ENCODE data around the gene GPR39. TPM values are rescaled to one million over a fixed set of nuclear protein-coding genes. Genes with fewer than 3 reads are reported as not detected.
A peak's percentile ranks its signal among the peaks of the same experiment; 100 is the strongest.
"Not testable (repeated sequence)": the region's sequence is repeated elsewhere in the genome, so short reads cannot be mapped to it uniquely, and the experiment has no call there.

GPR39 gene
- polyA plus RNA-seq, 3 donors: 3.7 to 4.8 (median 4.0) TPM

DNA sequence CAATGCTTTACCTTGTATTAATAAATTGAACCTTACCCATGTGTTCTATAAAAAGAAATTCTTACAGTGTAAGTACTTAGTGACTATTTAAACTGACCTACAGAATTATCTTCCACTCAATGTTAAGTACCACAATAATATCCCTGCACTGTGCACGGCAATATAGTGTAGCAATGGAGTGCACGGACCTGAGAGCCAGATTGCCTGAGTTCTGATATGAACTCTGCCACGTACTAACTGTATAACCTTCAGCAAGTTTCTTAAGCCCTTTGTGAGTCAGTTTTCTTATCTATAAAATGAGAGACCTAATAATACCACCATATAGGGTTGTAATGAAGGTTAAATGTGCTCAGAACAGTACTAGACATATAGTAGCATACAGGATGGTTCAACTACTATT lies 66.2 kb downstream of the GPR39 start:
- DNase-seq (ENCODE audit: low read depth in 3 of 3, low spot score in 2 of 3): no peak

DNA sequence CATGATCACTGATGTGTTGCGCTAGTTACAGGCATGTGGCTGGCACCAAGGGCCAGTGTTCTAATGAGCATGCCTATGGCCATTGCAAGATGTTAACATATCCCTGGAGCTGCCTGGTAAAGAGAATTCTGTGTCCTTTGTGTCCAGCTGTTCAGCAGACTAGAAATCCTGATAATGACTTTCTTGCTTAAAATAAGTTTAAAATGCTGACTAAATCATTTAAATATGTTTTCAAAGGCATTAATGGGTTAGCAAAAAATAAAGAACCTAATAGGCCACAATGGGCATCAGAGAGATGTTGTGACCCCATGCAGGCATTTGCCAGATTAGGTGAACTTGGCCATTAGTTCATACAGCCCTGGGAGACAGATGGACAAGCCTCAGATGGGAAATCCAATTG lies 67.5 kb downstream of the GPR39 start:
- DNase-seq (ENCODE audit: low read depth in 3 of 3, low spot score in 2 of 3): no peak

DNA sequence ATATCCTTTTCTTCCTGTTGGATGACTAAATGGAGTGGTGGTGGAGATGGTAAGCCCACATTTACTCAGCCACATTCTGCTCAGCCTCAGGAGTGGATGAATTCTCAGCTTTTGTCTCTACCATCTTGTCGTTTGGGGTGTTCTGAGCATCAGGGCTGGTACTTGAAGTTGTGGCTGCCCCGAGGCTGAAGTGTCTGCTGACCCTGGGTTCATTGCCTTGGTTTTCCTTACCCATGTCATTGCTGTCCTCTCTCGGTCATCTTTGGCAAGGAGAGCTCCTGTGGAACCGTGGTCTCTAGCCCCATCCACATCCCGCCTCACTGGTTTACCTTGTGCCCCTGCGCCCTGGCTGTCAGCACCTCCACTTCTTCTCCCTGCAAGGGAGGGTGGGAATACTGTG lies 71.9 kb downstream of the GPR39 start:
- DNase-seq (ENCODE audit: low read depth in 3 of 3, low spot score in 2 of 3): no peak

DNA sequence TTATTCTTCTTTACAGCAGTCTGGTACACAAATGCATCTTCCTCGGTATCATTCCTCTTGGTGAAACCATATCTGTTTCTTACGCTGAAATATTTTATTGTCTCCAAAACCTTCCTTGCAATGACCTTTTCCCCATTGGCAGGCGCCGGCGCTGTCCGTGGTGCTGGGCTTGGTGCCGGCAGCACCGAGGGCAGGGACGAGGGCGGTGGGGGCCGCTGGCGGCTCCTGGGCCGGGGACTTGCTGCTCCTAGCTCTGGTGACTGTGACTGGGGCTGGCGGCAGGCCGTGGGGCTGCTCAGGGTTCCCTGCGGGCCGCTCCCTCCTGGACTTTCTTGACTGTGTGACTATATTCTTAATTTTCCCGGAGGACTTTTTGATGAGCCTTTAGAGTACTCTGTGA lies 72.5 kb downstream of the GPR39 start:
- DNase-seq (ENCODE audit: low read depth in 3 of 3, low spot score in 2 of 3): peak in 2 of 3 donors; percentile 3 to 21

DNA sequence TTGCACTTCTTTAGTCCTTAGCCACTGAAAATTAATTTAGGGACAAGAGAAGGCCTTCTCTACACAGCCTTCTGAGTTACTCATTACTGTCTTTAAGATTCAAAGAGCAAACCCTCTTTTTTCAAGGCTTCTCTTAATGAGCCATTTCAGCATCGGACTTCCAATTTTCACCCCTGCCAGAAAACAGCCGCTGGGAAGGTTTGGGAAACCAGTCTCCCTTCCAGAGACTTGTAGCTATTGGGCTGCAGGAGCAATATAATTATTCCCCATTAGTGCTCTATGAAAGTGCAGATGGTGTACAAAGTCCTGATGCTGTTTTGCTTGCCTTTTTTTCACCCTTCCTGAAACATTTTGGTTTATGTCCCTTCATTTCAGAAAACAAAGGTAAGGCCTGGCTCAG lies 79.3 kb downstream of the GPR39 start:
- DNase-seq (ENCODE audit: low read depth in 3 of 3, low spot score in 2 of 3): no peak

DNA sequence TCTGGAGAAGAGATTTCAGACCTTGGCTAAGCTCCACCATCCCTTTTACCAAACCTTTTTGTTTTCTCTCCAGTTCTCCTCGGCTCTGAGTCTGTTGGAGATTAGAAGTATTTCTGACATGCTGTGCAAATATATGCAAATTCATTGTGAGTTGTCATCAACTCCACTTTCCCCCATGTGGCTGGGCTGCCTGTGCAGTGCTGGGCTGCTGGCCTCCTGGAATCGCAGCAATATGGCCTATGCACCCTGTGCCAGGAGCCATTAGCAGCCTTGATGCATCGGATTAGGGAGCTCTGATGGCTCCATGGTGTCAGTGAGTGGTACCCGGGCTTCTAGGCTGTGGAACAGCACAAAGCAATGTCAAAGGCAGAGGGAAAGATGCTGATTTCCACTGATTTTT lies 80.0 kb downstream of the GPR39 start:
- no peak for DNase-seq (ENCODE audit: low read depth in 3 of 3, low spot score in 2 of 3)

DNA sequence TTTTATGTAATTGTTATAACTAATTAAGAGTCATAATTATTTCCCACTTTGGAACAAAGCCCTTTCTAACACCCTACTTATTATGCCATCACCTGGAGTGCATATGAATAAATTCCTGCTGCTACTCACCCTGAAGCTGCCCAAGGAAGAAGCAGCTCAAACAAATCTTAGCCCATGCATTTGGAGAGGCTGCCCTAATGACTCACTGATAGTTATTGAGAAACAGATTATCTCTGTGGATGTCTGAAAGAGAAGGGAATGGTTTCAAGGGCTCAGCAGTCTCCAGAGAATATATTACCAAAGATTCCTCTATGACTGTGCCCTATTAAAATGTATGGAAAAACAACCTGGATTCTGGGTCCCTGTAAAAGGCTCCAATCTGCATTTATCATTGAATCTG lies 81.0 kb downstream of the GPR39 start:
- DNase-seq (ENCODE audit: low read depth in 3 of 3, low spot score in 2 of 3): no peak

DNA sequence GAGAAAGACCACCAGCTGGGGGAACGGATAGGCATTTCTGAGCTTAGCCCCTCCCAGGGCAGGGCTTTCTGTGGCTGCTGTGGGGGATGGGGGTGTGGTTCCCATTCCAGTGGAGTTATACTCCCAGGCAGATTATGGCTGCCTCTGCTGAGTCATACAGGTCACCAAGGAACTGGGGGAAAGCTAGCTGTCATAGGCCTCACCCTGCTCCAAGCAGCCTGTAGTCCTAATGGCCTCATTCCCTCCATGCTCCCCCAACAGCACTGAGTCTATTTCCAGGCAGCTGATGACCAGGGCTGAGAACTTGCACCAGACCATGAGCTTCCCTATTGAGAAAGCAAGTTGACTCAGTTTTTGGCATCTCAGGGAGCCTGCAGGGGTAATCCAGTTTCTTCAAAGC lies 87.1 kb downstream of the GPR39 start:
- no peak for DNase-seq (ENCODE audit: low read depth in 3 of 3, low spot score in 2 of 3)

DNA sequence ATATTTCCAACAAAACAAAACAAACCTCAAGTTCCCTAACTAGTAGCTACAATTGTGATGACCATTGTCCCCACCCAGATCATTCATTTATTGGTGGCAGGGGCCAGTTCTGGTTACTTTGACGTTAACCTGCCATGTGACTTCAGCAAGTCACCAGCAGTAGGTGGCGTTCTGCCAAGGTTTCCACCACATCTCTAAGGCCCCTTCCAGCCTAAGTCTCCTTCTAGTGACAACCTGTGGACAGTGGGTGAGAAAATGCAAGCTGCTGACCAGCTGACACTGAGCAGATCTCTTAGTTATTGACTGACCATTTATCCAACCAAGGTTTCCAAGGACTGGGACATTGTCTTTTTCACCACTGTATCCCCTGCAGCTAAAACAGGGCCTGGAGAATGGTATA lies 98.4 kb downstream of the GPR39 start:
- no peak for DNase-seq (ENCODE audit: low read depth in 3 of 3, low spot score in 2 of 3)

DNA sequence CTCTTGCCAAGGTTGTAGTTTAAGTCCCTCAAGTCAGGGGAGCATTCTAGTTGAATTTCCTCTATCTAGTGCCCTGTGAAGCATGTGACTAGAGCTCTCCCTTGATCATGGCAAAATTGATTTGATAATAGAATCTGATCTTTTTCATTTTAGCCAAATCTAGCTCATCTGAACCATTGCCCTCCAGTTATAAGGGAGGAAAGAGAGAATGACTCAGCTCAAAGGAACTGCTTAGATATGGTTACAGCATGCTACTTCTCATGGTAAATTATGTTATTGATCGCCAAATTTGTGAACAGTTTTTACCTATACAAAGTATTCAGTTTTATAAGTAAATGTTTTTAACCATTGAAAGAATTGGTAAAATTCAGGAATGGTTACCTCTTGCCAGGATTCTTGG lies 100.8 kb downstream of the GPR39 start:
- DNase-seq (ENCODE audit: low read depth in 3 of 3, low spot score in 2 of 3): no peak

DNA sequence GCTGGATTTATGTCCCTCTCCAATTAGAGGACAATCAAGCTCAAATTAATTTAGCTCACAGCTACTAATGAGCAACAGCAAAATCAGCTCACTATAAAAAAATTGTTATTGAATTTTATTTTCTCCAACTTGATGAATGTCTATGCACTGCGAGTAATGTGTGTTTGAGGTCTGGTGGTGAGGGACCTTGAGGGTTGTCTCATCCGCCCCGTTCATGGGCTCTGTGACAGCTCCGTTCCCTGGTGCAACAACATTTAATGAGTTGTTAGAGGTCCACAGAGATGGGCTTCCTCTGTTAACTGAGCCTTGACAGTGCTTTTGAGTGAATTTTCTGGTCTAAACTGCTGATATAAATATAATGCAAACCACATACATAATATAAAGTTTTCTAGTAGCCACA lies 101.7 kb downstream of the GPR39 start:
- no peak for DNase-seq (ENCODE audit: low read depth in 3 of 3, low spot score in 2 of 3)

DNA sequence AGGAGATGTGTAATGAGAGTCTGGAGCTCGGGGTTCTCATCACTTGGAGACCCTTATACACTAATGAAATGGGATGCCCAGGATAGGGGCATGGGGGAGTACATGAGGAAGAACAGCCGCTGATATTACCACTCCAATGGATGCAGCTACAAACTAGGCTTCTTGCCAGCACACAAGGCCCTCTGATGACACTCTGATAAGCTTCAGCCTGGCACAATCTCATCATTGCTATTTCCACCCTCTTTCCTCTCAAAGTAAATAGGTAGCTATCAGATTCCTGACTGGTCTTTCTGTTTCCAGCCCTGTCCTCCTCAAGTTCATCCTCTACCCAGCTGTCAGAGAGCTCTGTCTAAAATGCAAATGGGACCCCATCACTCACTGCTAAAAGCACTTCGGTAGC lies 103.0 kb downstream of the GPR39 start:
- DNase-seq (ENCODE audit: low read depth in 3 of 3, low spot score in 2 of 3): no peak

DNA sequence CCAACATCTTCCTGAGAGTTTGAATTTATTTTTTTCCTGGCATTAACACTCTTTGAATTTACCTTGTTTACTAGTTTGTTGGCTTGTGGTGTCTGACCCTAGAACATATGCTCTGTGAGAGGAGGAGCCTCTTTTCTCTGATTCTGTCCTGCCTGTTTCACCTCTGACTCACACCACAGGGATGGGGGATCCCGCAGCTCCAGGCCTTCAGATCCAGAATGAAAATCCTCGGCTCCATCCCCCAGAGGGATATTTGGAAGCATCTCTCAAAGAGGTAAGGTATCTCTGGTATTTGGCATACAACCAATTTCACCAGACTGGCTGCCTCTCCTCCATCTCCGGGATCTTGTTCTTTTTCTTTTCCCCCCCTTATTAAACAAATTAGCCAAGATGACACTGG lies 104.7 kb downstream of the GPR39 start:
- no peak for DNase-seq (ENCODE audit: low read depth in 3 of 3, low spot score in 2 of 3)

DNA sequence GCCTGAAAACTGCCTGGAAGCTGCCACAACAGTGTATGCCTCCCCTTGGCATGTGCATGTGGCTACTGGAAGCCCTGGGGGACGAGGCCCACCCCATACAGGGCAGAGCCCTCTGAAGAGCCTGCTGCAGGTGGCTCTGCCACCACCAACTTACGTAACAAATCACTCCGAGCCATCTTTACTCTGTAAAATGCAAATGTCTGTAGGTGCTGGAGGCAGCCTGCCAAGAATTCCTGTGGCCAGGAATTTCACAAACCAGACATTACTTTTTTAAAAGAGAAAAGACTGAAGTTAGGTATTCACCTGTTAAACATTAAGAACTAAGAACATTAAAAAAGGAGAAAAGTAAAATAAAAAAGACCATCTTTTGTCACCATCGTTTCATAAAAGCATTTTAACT lies 106.3 kb downstream of the GPR39 start:
- DNase-seq (ENCODE audit: low read depth in 3 of 3, low spot score in 2 of 3): no peak

DNA sequence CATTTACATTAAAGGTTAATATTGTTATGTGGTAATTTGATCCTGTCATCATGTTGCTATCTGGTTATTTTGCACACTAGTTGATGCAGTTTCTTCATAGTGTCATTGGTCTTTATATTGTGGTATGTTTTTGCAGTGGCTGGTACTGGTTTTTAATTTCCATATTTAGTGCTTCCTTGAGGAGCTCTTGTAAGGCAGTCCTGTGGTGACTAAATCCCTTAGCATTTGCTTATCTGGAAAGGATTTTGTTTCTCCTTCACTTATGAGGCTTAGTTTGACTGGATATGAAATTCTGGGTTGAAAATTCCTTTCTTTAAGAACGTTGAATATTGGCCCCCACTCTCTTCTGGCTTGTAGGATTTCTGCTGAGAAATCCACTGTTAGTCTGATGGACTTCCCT lies 120.5 kb downstream of the GPR39 start:
- not testable (repeated sequence) for DNase-seq (ENCODE audit: low read depth in 3 of 3, low spot score in 2 of 3)

DNA sequence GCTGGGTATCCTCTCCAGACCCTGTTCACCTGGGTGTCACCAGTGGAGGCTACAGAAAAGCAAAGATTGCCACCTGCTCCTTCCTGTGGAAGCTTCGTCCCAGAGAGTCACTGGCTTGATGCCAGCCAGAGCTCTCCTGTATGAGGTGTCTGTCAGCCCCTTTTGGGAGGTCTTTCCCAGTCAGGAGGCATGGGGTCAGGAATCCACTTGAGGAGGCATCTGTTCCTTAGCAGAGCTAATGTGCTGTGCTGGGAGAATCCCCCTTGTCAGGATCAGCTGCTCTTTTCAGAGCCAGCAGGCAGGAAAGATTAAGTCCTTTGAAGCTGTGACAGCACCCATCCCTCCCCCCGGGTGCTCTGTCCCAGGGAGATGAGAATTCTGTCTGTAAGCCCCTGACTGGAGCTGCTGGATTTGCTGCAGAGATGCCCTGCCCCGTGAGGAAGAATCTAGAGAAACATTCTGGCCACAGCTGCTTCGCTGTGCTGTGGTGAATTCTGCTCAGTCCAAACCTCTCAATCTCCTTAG lies 121.8 kb downstream of the GPR39 start:
- no peak for DNase-seq (ENCODE audit: low read depth in 3 of 3, low spot score in 2 of 3)

DNA sequence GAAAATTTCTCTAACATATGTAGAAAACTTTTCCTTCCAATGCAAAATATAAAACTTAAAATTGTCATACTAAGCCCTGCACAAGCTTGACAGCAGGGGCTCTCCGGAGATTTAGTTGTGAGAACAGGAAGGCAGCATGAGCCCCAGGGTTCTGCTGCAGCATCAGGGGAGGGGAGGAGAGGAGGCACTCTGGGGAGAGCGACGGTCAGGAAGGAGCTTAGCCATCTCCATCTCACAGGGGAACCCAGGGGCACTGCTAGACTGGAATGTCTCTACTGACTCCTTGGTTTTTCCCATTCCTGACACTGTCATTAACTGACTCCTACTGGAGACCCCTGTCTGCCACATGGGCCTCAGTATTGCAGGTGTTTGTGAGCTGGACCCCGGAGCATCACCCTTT lies 123.6 kb downstream of the GPR39 start:
- no peak for DNase-seq (ENCODE audit: low read depth in 3 of 3, low spot score in 2 of 3)

DNA sequence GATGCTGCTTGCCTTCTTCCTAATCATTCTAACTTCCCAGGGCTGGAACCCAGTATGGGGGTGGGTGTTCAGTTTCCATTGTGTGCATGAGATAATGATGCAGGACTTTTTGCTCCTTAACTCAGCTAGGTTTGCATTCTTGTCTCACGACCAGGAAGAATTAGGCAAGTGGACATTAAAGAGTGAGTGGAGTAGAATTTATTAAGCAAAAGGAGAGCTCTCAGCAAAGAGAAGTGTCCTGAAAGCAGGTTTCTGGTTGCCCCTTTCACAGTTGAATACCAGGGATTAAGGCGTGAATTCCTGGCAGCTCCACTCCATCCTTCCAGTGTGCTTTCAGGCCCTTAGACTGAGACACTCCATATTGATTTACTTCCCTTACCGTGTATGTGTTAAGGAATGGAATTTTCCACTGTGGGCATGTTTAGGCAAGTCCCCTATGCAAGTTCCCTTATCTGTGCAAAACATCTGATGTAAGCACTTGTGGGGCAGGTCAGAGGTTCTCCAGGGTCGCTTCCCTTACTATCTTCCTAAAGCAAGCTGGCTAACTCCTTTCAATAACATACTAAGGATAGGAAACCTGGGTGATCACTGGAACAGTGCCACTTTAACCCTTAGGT lies 126.5 kb downstream of the GPR39 start:
- no peak for DNase-seq (ENCODE audit: low read depth in 3 of 3, low spot score in 2 of 3)

DNA sequence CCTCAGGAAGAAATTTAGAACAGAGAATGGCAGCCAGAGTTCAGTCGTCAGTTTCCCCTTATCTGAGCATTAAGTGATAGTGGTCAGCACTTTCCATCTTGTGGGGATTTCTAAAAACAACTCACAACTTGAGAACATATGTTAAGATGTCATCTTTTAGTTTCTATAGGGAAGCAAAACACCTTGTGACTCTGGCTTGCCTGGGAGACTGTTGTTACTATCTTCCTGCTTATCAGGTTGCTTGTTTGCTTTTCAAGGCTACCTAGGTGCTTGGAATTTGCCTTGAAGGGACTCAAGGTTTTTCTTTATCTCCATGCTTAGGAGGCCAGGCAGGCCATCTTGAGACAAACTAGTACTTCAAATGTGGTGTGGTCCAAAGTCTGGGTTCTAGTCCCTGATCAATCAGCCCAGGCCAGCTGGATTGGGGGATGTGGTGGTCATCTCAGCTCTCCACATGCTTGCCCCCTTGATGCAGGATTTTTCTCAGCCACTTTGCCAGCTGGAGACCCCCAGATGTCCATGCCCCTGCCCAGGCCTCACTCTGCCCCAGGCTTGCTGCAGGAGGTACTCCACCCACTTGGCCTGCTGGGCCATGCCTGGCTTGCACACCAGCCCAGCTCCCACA lies 127.5 kb downstream of the GPR39 start:
- no peak for DNase-seq (ENCODE audit: low read depth in 3 of 3, low spot score in 2 of 3)

DNA sequence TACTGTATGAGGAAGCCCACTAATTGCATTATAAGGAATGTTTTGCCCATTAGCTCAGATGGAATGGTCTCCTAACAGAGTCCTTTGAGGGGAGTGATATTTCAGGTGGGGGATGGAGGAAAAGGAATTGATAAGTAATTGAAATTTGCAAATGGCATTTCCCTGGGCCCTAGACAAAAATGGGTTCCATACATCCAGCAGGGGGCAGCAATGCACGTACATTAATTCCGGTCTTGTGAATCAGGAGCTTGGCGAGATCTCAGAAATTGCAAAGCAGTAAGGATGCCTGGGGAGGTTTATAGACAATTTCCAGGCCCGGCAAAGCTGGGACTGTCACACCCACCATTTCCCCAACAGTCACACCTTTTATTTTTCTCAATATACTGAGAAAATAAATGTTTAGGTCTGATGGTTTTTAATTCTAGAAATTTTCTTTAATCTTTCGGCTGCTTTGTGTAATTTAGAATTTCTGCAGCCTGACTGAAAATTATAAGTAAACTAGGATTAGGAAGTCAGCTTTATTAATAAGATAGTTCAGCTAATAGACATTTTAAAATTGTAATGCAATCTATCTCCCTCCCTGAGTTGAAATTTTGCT lies 130.6 kb downstream of the GPR39 start:
- DNase-seq (ENCODE audit: low read depth in 3 of 3, low spot score in 2 of 3): peak in 2 of 3 donors; percentile 57 to 64

DNA sequence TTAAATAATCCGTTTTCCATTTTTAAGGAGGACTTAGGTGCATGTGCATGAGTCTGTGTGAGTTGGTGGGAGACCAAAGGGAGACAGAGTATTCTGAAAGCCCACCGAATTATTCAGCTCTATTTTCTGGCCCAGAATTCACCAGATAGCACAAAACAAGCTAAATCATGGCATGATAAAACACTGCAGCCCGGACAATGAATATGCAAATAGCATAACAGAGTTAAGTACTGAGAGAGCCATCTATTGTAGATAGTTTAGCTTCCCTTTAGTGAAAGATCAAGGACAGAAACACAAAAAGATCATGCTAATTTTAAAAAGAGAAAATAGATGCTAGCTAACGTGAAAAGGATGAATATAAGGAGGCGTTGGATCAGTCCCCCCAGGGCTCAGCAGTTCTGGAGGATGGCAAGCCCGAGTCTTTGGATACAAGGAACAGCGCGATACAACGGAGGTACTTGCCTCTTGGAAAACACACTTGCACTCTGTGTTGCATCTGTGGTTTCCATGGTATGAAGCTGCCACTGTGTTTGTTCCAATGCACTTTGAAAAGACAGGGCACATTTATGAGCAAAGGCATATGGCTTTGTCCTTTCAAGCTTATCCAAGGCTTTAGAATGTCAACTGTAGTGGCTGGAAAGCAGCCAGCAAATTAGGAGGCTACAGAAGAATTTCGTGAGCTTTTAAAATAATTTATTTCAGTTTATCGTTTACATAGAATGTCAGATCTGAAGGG lies 133.5 kb downstream of the GPR39 start:
- no peak for DNase-seq (ENCODE audit: low read depth in 3 of 3, low spot score in 2 of 3)

DNA sequence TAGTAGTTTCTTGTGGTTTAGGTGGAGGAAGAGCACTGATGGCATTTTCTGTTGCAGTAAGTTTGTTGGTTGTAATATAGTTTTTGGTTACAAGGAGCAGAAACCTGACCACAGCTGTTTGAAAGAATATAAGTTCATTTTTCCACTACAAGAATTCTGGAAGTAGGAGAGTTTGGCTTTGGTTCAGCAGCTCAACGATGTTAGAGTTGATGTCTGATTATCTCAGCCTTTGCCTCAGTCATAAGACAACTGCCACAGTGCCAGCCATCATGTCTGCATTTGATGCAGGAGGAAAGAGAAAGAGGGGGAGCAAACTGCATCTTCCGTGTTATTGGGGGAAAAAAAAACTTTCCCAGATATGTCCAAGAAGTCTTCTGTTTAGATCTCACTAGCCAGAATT lies 134.3 kb downstream of the GPR39 start:
- no peak for DNase-seq (ENCODE audit: low read depth in 3 of 3, low spot score in 2 of 3)
